Chondrocyte (in vitro differentiated cells): ENCODE measurements around the gene GRIK1. TPM values are rescaled to one million over a fixed set of nuclear protein-coding genes. Genes with fewer than 3 reads are reported as not detected.

Experiments used
- DNase-seq: peaks from one replicate; pipeline ENCODE4 v3.0.0; 2021; ENCODE audit warnings: mixed read lengths, low spot score
- H3K27ac Mint-ChIP-seq: one replicate; pipeline ENCODE4 v1.8.0; 2021; ENCODE audit warnings: mild to moderate bottlenecking, moderate library complexity, mixed read lengths; ENCODE audit not compliant: unreplicated experiment
- H3K27me3 Mint-ChIP-seq: 2 replicates; pipeline ENCODE4 v1.8.0; 2021; ENCODE audit warnings: low read depth, mixed read lengths
- H3K36me3 Mint-ChIP-seq: 2 replicates; pipeline ENCODE4 v1.8.0; 2021; ENCODE audit warnings: low read depth, mixed read lengths
- H3K4me1 Mint-ChIP-seq: 2 replicates; pipeline ENCODE4 v1.8.0; 2021; ENCODE audit warnings: low read depth, mild to moderate bottlenecking, mixed read lengths
- H3K4me3 Mint-ChIP-seq: one replicate; pipeline ENCODE4 v1.8.0; 2021; ENCODE audit warnings: mild to moderate bottlenecking, moderate library complexity, mixed read lengths; ENCODE audit not compliant: unreplicated experiment
- H3K9me3 Mint-ChIP-seq: 2 replicates; pipeline ENCODE4 v1.8.0; 2021; ENCODE audit warnings: low read depth, mixed read lengths
- total RNA-seq: library from RNA; stranded (reverse); gene quantifications from 3 replicates; pipeline ENCODE4 v1.2.1, GENCODE V29; 2021
- TF ChIP-seq, protein P1 (sequence below): fragments of 200-600 bp; sonication (generic); IDR thresholded peaks from 2 replicates; pipeline ENCODE4 v1.5.0; 2021; ENCODE audit warnings: antibody characterized with exemption, mild to moderate bottlenecking, moderate library complexity

GRIK1 gene
- total RNA-seq, 1 donor from 2014 or later, result 1.2 TPM

GRCh38 chr21:29645666-29646553, 293.9 kb downstream of the GRIK1 start:
- Mint-ChIP-seq H3K9me3 (no peaks in the 10 kb centered on the region), H3K27ac (no peak overlapping the region), H3K36me3 (no peaks in the 10 kb centered on the region), H3K27me3 (no peaks in the 10 kb centered on the region), H3K4me1 (no peaks in the 10 kb centered on the region), H3K4me3 (no peak overlapping the region)
- TF ChIP-seq, protein P1, sequence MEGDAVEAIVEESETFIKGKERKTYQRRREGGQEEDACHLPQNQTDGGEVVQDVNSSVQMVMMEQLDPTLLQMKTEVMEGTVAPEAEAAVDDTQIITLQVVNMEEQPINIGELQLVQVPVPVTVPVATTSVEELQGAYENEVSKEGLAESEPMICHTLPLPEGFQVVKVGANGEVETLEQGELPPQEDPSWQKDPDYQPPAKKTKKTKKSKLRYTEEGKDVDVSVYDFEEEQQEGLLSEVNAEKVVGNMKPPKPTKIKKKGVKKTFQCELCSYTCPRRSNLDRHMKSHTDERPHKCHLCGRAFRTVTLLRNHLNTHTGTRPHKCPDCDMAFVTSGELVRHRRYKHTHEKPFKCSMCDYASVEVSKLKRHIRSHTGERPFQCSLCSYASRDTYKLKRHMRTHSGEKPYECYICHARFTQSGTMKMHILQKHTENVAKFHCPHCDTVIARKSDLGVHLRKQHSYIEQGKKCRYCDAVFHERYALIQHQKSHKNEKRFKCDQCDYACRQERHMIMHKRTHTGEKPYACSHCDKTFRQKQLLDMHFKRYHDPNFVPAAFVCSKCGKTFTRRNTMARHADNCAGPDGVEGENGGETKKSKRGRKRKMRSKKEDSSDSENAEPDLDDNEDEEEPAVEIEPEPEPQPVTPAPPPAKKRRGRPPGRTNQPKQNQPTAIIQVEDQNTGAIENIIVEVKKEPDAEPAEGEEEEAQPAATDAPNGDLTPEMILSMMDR, result no peak
- no peak for DNase-seq

DNA sequence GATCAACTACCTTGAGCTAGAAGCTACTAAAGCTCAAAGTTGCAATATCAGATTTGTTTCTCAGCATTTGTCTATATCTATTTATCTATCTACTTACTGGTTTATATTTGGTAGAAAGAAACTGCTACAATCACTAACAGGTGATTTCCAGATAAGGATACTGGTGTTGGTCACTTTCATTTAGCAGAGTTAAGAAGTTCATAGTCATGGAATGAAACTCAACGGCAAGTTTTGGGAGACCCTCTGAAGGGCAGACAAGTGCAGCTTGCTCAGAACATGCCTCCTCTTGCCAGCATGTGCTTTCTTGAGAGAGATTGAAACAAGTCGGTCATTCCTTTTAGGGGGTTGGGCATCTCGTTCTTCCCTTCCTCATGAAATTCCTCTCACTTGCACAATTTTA, 296.5 kb downstream of the GRIK1 start:
- Mint-ChIP-seq H3K27me3 (no peaks in the 10 kb centered on the region), H3K27ac (no peak overlapping the region), H3K9me3 (no peaks in the 10 kb centered on the region), H3K4me1 (no peaks in the 10 kb centered on the region), H3K36me3 (no peaks in the 10 kb centered on the region), H3K4me3 (no peak overlapping the region)
- TF ChIP-seq, protein P1, result no peak
- DNase-seq, result no peak

GRCh38 chr21:29642551-29643245, 297.1 kb downstream of the GRIK1 start:
- TF ChIP-seq, protein P1, result no peak
- Mint-ChIP-seq H3K9me3 (no peaks in the 10 kb centered on the region), H3K36me3 (no peaks in the 10 kb centered on the region), H3K27ac (no peak overlapping the region), H3K4me3 (no peak overlapping the region), H3K4me1 (no peaks in the 10 kb centered on the region), H3K27me3 (no peaks in the 10 kb centered on the region)
- DNase-seq, result no peak

- Mint-ChIP-seq H3K27me3 (no peaks in the 10 kb centered on the region), H3K4me3 (no peak overlapping the region), H3K36me3 (no peaks in the 10 kb centered on the region), H3K4me1 (no peaks in the 10 kb centered on the region), H3K9me3 (no peaks in the 10 kb centered on the region), H3K27ac (no peak overlapping the region)
- TF ChIP-seq, protein P1, result no peak
- no peak for DNase-seq
These were observed 297.9 kb downstream of the GRIK1 start for GRCh38 chr21:29641635-29642550.
